K562 (cell line): ENCODE measurements around the gene DDR1. TPM values are rescaled to one million over a fixed set of nuclear protein-coding genes. Genes with fewer than 3 reads are reported as not detected.

Experiments
- BCOR ChIP-seq: fragments of 450-650 bp; IDR thresholded peaks from 2 replicates; pipeline ENCODE4 v1.6.1; 2016
- HSF4 ChIP-seq: fragments of 250-450 bp; sonication (Bioruptor Pico); IDR thresholded peaks from 2 replicates; pipeline ENCODE4 v2.1.2; 2022; ENCODE audit warnings: mild to moderate bottlenecking, moderate library complexity, borderline replicate concordance
- JUND ChIP-seq, 2 experiments: IDR thresholded peaks; 2 replicates in 1 of 2; 3 replicates in 1 of 2; pipeline ENCODE4 v1.6.1; 2011; ENCODE audit warnings: borderline replicate concordance in 2 of 2, low read depth in 2 of 2, low read length in 2 of 2, improper control_type of control experiment in 1 of 2, missing biosample characterization in 1 of 2, missing genetic modification characterization in 1 of 2, missing genetic modification reagents in 1 of 2
- MIER1 ChIP-seq: fragments of 450-650 bp; IDR thresholded peaks from 2 replicates; pipeline ENCODE4 v1.6.1; 2016; ENCODE audit warnings: antibody characterized with exemption, mild to moderate bottlenecking, low read depth
- MTA1 ChIP-seq: fragments of 450-650 bp; IDR thresholded peaks from 2 replicates; pipeline ENCODE4 v1.6.1; 2017; ENCODE audit warnings: borderline replicate concordance
- NBN ChIP-seq: fragments of 450-650 bp; IDR thresholded peaks from 2 replicates; pipeline ENCODE4 v1.6.1; 2016; ENCODE audit warnings: low read depth, mild to moderate bottlenecking
- PHTF2 ChIP-seq: fragments of 250-450 bp; sonication (Bioruptor Pico); IDR thresholded peaks from 2 replicates; pipeline ENCODE4 v1.5.0; 2021; ENCODE audit warnings: mild to moderate bottlenecking
- TBL1XR1 ChIP-seq, 2 experiments: IDR thresholded peaks; 2 replicates each; pipeline ENCODE4 v1.6.1; 2012; ENCODE audit warnings: improper control_type of control experiment in 2 of 2, low read length in 2 of 2, mild to moderate bottlenecking in 1 of 2
- ZNF561 ChIP-seq: fragments of 450-650 bp; formaldehyde crosslinking; conservative IDR thresholded peaks from 2 replicates; pipeline ENCODE4 v1.4.0; 2020; ENCODE audit warnings: mild to moderate bottlenecking, moderate library complexity
- ZNF707 ChIP-seq: fragments of 250-450 bp; sonication (Bioruptor Pico); conservative IDR thresholded peaks from 2 replicates; pipeline ENCODE4 v1.8.0; 2022; ENCODE audit warnings: inconsistent platforms, mild to moderate bottlenecking, moderate library complexity
- ZNF766 ChIP-seq: fragments of 200-800 bp; sonication (Bioruptor generic); conservative IDR thresholded peaks from 2 replicates; pipeline ENCODE4 v1.6.1; 2016; ENCODE audit warnings: missing genetic modification characterization, missing compliant biosample characterization
- polyA plus RNA-seq, 8 experiments: library from polyadenylated mRNA; depleted of rRNA in 4 of 8; stranded (reverse) in 5 of 8; unstranded in 3 of 8; fragments of >200 nt; fragmentation: Nextera tagmentation in 2 of 8; fragmentation: Illumina TruSeq in 1 of 8; extraction: Ambion mirVana in 2 of 8; extraction: Trizol in 1 of 8; gene quantifications; 2 replicates each; pipeline versions ENCODE4 v1.2.1 to v1.2.3, GENCODE V29; 2011 to 2014; ENCODE audit warnings: inconsistent platforms in 1 of 8, missing spikeins in 1 of 8
- total RNA-seq, 7 experiments: library from RNA; depleted of rRNA in 6 of 7; stranded (reverse); fragments of >200 nt in 6 of 7; fragmentation: Illumina TruSeq in 2 of 7; extraction: Trizol in 2 of 7; gene quantifications; 2 replicates each; pipeline versions ENCODE4 v1.2.1 to v1.2.3, GENCODE V29; 2011 to 2021; ENCODE audit warnings: low replicate concordance in 1 of 7
- TF ChIP-seq, protein P1 (sequence below): sonication (generic); formaldehyde crosslinking; IDR thresholded peaks from 2 replicates; pipeline ENCODE4 v1.8.1; 2023; ENCODE audit warnings: mild to moderate bottlenecking, missing genetic modification reagents
- TF ChIP-seq, protein P2 (sequence below): fragments of 450-650 bp; IDR thresholded peaks from 2 replicates; pipeline ENCODE4 v1.7.0; 2016; ENCODE audit warnings: borderline replicate concordance
- TF ChIP-seq, protein P3 (sequence below): sonication (generic); formaldehyde crosslinking; IDR thresholded peaks from 2 replicates; pipeline ENCODE4 v1.4.0; 2020; ENCODE audit warnings: mild to moderate bottlenecking, missing genetic modification reagents
- TF ChIP-seq, protein P4 (sequence below): sonication (generic); formaldehyde crosslinking; IDR thresholded peaks from 2 replicates; pipeline ENCODE4 v1.5.0; 2020; ENCODE audit warnings: missing genetic modification reagents
- TF ChIP-seq, protein P5 (sequence below): fragments of 250-450 bp; sonication (Bioruptor Pico); IDR thresholded peaks from 2 replicates; pipeline ENCODE4 v1.5.0; 2021; ENCODE audit warnings: mild to moderate bottlenecking, borderline replicate concordance
- TF ChIP-seq, protein P6 (sequence below): fragments of 250-450 bp; sonication (Bioruptor Pico); IDR thresholded peaks from 2 replicates; pipeline ENCODE4 v1.8.0; 2021; ENCODE audit warnings: borderline replicate concordance, mild to moderate bottlenecking, moderate library complexity; ENCODE audit not compliant: poor library complexity, severe bottlenecking

The DDR1 gene
- total and polyA plus RNA-seq, 9 of the 15 experiments (the other 6 are each of a cell fraction or from before 2014, with no cell fraction given): 1.4 to 44.6 (median 12.2) TPM

DNA sequence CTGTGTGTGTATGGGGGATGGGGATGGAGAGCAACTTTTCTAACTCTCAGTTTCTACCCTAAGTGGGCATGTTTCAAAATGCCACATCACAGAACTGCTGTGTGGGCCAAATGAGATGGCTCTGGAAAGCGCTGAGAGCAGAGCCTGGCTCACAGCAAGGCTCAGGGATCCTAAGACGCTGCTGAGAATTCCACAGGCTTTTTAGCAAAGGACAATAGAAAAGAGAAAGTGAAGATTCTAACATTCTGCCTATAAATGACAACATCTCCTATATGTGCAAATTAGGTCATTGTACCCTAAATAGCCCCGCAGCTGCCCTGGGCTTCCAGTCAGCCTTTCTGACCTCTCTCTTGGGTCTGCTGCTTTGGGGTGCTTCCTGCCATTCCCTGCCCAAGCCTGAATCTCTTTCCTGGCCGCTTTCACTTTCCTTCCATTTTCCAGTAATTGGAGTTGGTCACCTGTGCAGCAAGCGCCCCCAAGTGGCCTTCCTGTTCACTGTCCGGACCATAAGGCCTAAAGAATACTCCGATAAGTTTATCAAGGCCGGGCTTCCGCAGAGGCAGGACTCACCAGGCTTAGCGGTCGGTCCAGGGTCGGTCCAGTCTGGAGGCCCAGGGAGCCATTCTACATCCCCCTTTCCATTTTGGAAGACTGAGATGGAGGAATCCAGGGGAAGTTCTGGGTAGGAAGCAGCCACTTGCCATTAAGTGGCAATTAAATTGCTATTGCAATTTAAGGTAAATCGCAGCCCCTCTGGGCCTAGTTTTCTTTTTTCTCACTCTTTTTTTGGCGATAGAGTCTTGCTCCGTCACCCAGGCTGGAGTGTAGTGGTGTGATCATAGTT lies 6.7 kb upstream of the DDR1 start (continued):
- TF ChIP-seq, protein P1, sequence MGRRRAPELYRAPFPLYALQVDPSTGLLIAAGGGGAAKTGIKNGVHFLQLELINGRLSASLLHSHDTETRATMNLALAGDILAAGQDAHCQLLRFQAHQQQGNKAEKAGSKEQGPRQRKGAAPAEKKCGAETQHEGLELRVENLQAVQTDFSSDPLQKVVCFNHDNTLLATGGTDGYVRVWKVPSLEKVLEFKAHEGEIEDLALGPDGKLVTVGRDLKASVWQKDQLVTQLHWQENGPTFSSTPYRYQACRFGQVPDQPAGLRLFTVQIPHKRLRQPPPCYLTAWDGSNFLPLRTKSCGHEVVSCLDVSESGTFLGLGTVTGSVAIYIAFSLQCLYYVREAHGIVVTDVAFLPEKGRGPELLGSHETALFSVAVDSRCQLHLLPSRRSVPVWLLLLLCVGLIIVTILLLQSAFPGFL (CRISPR knock-in tag): no peak
- TF ChIP-seq, protein P2, sequence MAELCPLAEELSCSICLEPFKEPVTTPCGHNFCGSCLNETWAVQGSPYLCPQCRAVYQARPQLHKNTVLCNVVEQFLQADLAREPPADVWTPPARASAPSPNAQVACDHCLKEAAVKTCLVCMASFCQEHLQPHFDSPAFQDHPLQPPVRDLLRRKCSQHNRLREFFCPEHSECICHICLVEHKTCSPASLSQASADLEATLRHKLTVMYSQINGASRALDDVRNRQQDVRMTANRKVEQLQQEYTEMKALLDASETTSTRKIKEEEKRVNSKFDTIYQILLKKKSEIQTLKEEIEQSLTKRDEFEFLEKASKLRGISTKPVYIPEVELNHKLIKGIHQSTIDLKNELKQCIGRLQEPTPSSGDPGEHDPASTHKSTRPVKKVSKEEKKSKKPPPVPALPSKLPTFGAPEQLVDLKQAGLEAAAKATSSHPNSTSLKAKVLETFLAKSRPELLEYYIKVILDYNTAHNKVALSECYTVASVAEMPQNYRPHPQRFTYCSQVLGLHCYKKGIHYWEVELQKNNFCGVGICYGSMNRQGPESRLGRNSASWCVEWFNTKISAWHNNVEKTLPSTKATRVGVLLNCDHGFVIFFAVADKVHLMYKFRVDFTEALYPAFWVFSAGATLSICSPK: no peak
- TF ChIP-seq, protein P3, sequence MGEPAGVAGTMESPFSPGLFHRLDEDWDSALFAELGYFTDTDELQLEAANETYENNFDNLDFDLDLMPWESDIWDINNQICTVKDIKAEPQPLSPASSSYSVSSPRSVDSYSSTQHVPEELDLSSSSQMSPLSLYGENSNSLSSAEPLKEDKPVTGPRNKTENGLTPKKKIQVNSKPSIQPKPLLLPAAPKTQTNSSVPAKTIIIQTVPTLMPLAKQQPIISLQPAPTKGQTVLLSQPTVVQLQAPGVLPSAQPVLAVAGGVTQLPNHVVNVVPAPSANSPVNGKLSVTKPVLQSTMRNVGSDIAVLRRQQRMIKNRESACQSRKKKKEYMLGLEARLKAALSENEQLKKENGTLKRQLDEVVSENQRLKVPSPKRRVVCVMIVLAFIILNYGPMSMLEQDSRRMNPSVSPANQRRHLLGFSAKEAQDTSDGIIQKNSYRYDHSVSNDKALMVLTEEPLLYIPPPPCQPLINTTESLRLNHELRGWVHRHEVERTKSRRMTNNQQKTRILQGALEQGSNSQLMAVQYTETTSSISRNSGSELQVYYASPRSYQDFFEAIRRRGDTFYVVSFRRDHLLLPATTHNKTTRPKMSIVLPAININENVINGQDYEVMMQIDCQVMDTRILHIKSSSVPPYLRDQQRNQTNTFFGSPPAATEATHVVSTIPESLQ (CRISPR knock-in tag): no peak
- TF ChIP-seq, protein P4, sequence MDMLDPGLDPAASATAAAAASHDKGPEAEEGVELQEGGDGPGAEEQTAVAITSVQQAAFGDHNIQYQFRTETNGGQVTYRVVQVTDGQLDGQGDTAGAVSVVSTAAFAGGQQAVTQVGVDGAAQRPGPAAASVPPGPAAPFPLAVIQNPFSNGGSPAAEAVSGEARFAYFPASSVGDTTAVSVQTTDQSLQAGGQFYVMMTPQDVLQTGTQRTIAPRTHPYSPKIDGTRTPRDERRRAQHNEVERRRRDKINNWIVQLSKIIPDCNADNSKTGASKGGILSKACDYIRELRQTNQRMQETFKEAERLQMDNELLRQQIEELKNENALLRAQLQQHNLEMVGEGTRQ (CRISPR knock-in tag): no peak
- TF ChIP-seq HSF4 (CRISPR knock-in tag): no peak
- peak; percentile 14; the same call in 1 of the 2 replicates for TF ChIP-seq BCOR
- no peak for TF ChIP-seq ZNF707 (CRISPR knock-in tag)
- TF ChIP-seq MIER1: no peak
- TF ChIP-seq PHTF2 (CRISPR knock-in tag): no peak
- TF ChIP-seq ZNF766 (CRISPR knock-in tag): no peak; the same call in 1 of the 2 replicates
- TF ChIP-seq TBL1XR1 (IDR thresholded peaks at IDR 0.05; ENCODE audit: low read length in 2 of 2): peak in 1 of 2 experiments; percentile 79; a peak in 2 of 4 replicates
- peak; percentile 61; the same call in 1 of the 2 replicates for TF ChIP-seq MTA1
- TF ChIP-seq ZNF561 (CRISPR knock-in tag): no peak
- TF ChIP-seq NBN: peak; percentile 91
- TF ChIP-seq, protein P5, sequence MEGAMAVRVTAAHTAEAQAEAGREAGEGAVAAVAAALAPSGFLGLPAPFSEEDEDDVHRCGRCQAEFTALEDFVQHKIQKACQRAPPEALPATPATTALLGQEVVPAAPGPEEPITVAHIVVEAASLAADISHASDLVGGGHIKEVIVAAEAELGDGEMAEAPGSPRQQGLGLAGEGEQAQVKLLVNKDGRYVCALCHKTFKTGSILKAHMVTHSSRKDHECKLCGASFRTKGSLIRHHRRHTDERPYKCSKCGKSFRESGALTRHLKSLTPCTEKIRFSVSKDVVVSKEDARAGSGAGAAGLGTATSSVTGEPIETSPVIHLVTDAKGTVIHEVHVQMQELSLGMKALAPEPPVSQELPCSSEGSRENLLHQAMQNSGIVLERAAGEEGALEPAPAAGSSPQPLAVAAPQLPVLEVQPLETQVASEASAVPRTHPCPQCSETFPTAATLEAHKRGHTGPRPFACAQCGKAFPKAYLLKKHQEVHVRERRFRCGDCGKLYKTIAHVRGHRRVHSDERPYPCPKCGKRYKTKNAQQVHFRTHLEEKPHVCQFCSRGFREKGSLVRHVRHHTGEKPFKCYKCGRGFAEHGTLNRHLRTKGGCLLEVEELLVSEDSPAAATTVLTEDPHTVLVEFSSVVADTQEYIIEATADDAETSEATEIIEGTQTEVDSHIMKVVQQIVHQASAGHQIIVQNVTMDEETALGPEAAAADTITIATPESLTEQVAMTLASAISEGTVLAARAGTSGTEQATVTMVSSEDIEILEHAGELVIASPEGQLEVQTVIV (CRISPR knock-in tag): no peak
- TF ChIP-seq JUND (IDR thresholded peaks at IDR 0.05; ENCODE audit: borderline replicate concordance, low read depth, low read length): peak; percentile 70
- peak; percentile 82; the same call in 2 of the 3 replicates for TF ChIP-seq JUND (tag; IDR thresholded peaks at IDR 0.05; ENCODE audit: borderline replicate concordance, low read depth, low read length)
- TF ChIP-seq, protein P6, sequence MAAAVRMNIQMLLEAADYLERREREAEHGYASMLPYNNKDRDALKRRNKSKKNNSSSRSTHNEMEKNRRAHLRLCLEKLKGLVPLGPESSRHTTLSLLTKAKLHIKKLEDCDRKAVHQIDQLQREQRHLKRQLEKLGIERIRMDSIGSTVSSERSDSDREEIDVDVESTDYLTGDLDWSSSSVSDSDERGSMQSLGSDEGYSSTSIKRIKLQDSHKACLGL (CRISPR knock-in tag): no peak
